A673 (cell line): Measurements from ENCODE around the gene DEFB124. TPM values are rescaled to one million over a fixed set of nuclear protein-coding genes. Genes with fewer than 3 reads are reported as not detected.

Experiments
- BruUV-seq: library from RNA; stranded (reverse); fragments of 400-500 nt; replicated peaks from 2 replicates; lab custom pipeline; 2021; lab: Mats Ljungman, UMichigan
- CTCF ChIA-PET: fragments of 300-600 bp; sonication (Branson Sonifier 250); formaldehyde crosslinking; loops from one replicate; lab custom pipeline; 2022; ENCODE audit warnings: antibody characterized with exemption; lab: Charles Lee
- POLR2A ChIA-PET: fragments of 300-600 bp; sonication (Branson Sonifier 250); formaldehyde crosslinking; loops from one replicate; lab custom pipeline; 2022; ENCODE audit warnings: antibody characterized with exemption; ENCODE audit not compliant: low non-redundant PET; lab: Charles Lee
- DNase-seq: peaks from one replicate; pipeline ENCODE4 v3.0.0-alpha.2; 2015; ENCODE audit warnings: low spot score
- H3K27ac ChIP-seq: fragments of 200-600 bp; sonication (generic); 2 replicates; pipeline ENCODE4 v1.5.1; 2016; ENCODE audit warnings: mixed run types, low read depth, mild to moderate bottlenecking, mixed read lengths, antibody characterized with exemption, low read length; ENCODE audit not compliant: poor library complexity, severe bottlenecking
- H3K27me3 ChIP-seq: fragments of 200-600 bp; sonication (generic); replicated peaks from 2 replicates; pipeline ENCODE4 v1.6.1; 2017; ENCODE audit warnings: mixed run types, low read depth, mild to moderate bottlenecking, mixed read lengths, antibody characterized with exemption, low read length; ENCODE audit not compliant: insufficient read depth, poor library complexity
- H3K36me3 ChIP-seq: fragments of 200-600 bp; sonication (generic); 2 replicates; pipeline ENCODE4 v1.6.1; 2016; ENCODE audit warnings: mixed run types, mild to moderate bottlenecking, mixed read lengths, antibody characterized with exemption, low read length; ENCODE audit not compliant: insufficient read depth, poor library complexity, severe bottlenecking
- H3K4me1 ChIP-seq: fragments of 200-600 bp; sonication (generic); 2 replicates; pipeline ENCODE4 v1.6.1; 2017; ENCODE audit warnings: mixed run types, mild to moderate bottlenecking, mixed read lengths, antibody characterized with exemption, low read length; ENCODE audit not compliant: insufficient read depth, poor library complexity, severe bottlenecking
- H3K4me3 ChIP-seq: fragments of 200-600 bp; sonication (generic); 2 replicates; pipeline ENCODE4 v1.5.1; 2016; ENCODE audit warnings: low read depth, mixed run types, mild to moderate bottlenecking, mixed read lengths, low read length; ENCODE audit not compliant: poor library complexity, severe bottlenecking
- H3K9me3 ChIP-seq: fragments of 200-600 bp; sonication (generic); 2 replicates; pipeline ENCODE4 v1.6.1; 2016; ENCODE audit warnings: mixed run types, low read depth, mild to moderate bottlenecking, mixed read lengths, antibody characterized with exemption, low read length; ENCODE audit not compliant: poor library complexity, severe bottlenecking
- CTCF ChIP-seq: fragments of 300-800, 200-600 bp; sonication (generic); conservative IDR thresholded peaks from 2 replicates; pipeline ENCODE4 v1.5.1; 2017; ENCODE audit warnings: low read depth, mild to moderate bottlenecking, antibody characterized with exemption, low read length, moderate library complexity, mixed read lengths
- EZH2 ChIP-seq: fragments of 200-600 bp; sonication (generic); IDR thresholded peaks from 2 replicates; pipeline ENCODE4 v1.6.1; 2017; ENCODE audit warnings: borderline replicate concordance, low read depth, mild to moderate bottlenecking, mixed read lengths, antibody characterized with exemption, low read length; ENCODE audit not compliant: poor library complexity, severe bottlenecking
- intact Hi-C: fragments of 100-400 bp; cut with micrococcal nuclease; formaldehyde crosslinking; loops from one replicate; pipeline ENCODE4 v1.10.0; 2022; ENCODE audit not compliant: unreplicated experiment
- total RNA-seq: library from RNA; stranded (reverse); gene quantifications from 2 replicates; pipeline ENCODE4 v1.2.3, GENCODE V29; 2021

Gene DEFB124
- total RNA-seq, 1 experiment from 2014 or later = not detected

DNA sequence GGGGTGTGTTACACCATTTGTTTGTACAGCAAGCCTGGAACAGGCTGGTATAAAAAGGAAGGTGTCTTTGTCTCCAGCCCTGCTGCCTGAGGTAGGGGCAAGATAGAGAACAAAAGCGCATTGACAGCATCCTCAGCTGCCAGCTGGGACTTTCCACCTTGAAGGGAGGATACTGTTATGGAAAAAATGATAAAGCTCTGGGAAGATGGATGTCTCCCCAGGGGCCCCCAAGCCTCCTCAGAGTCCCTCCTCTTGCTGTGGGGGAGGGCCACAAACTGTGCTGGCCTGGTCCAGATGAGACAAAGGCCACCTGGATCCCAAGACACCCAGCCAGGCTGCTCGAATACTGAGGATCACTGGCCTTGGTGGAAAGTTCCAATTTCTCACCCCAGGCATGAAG is 13.2 kb upstream of the DEFB124 start:
- CTCF ChIA-PET = interaction anchor here (1.1 kb wide), 1 partner anchor 15 kb away, joined by 3 read pairs; no protein-coding TSS in a partner anchor
- POLR2A ChIA-PET = no interaction called here
- Histone ChIP-seq H3K27me3 (peaks cover 24% of the 10 kb centered on the region), H3K4me3 (no peak overlapping the region), H3K4me1 (no peaks in the 10 kb centered on the region), H3K27ac (no peak overlapping the region), H3K36me3 (no peaks in the 10 kb centered on the region), H3K9me3 (no peaks in the 10 kb centered on the region)
- DNase-seq = no peak
- TF ChIP-seq CTCF = no peak
- no peak for TF ChIP-seq EZH2
- no TSS peak for BruUV-seq
- intact Hi-C loops = no loop called here

DNA sequence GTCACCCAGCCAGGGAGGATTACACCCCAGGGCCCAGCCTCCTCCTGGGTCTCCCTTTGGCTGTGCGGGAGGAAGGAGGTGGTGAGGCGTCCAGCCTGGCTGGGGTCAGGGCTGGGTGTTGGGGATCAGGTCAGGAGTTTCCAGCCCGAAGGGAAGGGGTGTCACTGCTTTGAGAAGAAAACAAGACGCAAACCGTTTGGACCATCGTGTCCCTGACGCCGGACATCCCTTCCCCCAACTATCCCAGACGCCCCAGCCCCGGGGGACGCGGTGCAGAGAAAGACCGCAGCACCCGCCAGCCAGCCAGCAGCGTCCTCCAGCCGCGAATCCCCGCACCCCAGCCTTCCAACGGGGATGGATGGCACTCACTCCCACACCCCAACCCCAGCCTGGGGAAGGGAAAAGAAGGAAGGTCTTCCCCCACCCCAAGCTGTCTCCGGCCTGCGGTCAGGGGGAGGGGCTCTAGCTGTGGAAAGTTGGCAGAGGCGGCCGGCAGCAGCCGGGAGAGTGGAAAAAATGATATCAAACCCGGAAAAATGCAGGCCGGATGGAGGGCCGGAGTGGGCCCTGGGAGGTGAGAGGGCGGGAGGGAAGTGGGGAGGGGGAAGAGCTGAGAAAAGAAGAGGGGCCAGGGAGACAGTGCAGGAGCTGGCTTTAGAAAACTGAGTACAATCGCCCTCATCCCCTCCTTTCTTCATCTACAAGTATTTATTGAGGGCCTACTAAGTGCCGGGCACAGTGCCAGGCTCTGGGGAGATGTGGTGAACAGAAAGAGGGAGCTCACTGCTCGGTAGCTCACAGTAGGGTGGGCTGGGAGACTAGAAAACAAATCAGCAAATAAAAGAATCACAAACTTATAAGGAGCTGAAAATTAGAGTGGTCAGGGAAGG is 10.8 kb upstream of the DEFB124 start:
- Histone ChIP-seq H3K36me3 (no peaks in the 10 kb centered on the region), H3K9me3 (no peaks in the 10 kb centered on the region), H3K4me1 (no peaks in the 10 kb centered on the region), H3K27me3 (peaks cover 24% of the 10 kb centered on the region), H3K27ac (no peak overlapping the region), H3K4me3 (no peak overlapping the region)
- no peak for DNase-seq
- TF ChIP-seq CTCF = no peak
- ChIA-PET POLR2A (interaction anchor here (0.7 kb wide), 1 partner anchor 1869 kb away, joined by 10 read pairs; no protein-coding TSS in a partner anchor), CTCF (no interaction called here)
- intact Hi-C loops = no loop called here
- BruUV-seq = no TSS peak

DNA sequence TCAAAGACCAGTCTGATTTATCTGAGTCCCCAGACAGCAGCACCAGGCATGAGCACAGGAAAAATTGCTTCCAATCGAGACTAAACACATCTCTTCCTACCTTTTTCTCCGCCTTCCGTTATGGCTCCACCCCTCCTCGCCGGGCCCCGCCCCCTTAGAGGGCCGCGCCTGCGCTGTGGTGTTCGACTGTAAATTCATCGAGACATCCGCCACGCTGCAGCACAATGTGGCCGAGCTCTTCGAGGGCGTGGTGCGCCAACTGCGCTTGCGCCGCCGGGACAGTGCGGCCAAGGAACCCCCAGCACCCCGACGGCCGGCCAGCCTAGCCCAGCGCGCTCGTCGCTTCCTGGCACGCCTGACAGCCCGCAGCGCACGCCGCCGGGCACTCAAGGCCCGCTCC is 9.1 kb upstream of the DEFB124 start:
- no peak for TF ChIP-seq EZH2
- no peak for TF ChIP-seq CTCF
- H3K4me1 ChIP-seq = no peaks in the 10 kb centered on the region
- CTCF ChIA-PET = no interaction called here

More for the DNA sequence above, 9.1 kb upstream of the DEFB124 start:
- no peak for DNase-seq
- no TSS peak for BruUV-seq
- H3K4me3 ChIP-seq = no peak overlapping the region
- intact Hi-C loops = no loop called here
- peaks cover 24% of the 10 kb centered on the region for H3K27me3 ChIP-seq
- no peaks in the 10 kb centered on the region for H3K9me3 ChIP-seq
- no peak overlapping the region for H3K27ac ChIP-seq
- POLR2A ChIA-PET = no interaction called here
- H3K36me3 ChIP-seq = no peaks in the 10 kb centered on the region
